ENCODE measurements around the gene C1R.

Gene C1R

DNA sequence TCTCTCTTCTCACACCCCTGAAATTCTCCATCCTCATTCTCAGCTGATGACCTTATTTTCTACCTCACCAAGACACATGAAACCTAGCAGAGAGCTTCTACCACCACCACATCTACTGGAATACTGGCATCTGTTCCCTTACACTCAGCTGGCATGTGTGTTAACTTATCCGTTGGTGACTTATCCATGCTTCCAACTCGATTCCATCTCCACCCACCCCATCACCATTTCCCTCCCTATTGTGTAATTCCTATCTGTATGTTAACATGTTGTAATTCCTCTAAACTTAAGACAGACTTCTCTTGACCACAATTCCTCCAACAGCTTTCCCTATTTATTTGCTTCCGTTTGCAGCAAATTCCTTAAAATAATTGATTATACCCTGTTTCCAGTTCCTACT, 16.3 kb downstream of the C1R start:
- no peak for TF ChIP-seq EZH2 (optimal IDR thresholded peaks at IDR 0.05; ENCODE audit: low read depth, low read length)
- TF ChIP-seq, protein P1, sequence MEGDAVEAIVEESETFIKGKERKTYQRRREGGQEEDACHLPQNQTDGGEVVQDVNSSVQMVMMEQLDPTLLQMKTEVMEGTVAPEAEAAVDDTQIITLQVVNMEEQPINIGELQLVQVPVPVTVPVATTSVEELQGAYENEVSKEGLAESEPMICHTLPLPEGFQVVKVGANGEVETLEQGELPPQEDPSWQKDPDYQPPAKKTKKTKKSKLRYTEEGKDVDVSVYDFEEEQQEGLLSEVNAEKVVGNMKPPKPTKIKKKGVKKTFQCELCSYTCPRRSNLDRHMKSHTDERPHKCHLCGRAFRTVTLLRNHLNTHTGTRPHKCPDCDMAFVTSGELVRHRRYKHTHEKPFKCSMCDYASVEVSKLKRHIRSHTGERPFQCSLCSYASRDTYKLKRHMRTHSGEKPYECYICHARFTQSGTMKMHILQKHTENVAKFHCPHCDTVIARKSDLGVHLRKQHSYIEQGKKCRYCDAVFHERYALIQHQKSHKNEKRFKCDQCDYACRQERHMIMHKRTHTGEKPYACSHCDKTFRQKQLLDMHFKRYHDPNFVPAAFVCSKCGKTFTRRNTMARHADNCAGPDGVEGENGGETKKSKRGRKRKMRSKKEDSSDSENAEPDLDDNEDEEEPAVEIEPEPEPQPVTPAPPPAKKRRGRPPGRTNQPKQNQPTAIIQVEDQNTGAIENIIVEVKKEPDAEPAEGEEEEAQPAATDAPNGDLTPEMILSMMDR (IDR thresholded peaks at IDR 0.05; ENCODE audit: low read length), result no peak
- TF ChIP-seq EZH2phosphoT487 (IDR thresholded peaks at IDR 0.05; ENCODE audit: low read length), result no peak

DNA sequence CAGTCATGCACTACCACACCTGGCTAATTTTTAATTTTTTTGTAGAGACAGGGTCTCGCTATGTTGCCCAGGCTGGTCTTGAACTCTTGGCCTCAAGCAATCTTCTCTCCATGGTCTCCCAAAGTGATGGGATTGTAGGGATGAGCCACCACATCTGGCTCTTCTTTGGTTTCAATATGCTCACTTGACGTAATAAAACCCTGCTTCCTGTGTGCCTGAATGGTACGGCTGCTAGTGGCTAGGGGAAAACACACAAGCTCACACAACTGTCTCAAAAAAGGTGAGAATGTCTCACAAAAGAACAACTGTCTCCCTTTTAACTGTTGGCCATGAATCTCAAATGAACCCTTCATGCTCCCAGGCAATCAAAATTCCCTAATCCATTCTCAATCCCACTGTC, 16.7 kb downstream of the C1R start:
- H3K4me2 ChIP-seq (ENCODE audit: low read depth, low read length), result no peak overlapping the region
- no peaks in the 10 kb centered on the region for H4K20me1 ChIP-seq (ENCODE audit: insufficient read depth, low read length)
- H2AFZ ChIP-seq (ENCODE audit: low read length), result no peak overlapping the region
- H3K4me1 ChIP-seq (ENCODE audit: low read length), result no peaks in the 10 kb centered on the region
- no peaks in the 10 kb centered on the region for H3F3A ChIP-seq (ENCODE audit: insufficient read depth, low read length)
- H3K79me2 ChIP-seq (ENCODE audit: low read length), result no peaks in the 10 kb centered on the region
- TF ChIP-seq, protein P1 (IDR thresholded peaks at IDR 0.05; ENCODE audit: low read length), result no peak
- TF ChIP-seq EZH2phosphoT487 (IDR thresholded peaks at IDR 0.05; ENCODE audit: low read length) (no peak), EZH2 (optimal IDR thresholded peaks at IDR 0.05; ENCODE audit: low read depth, low read length) (no peak)
- no peak for DNase-seq
- H3K27ac ChIP-seq (ENCODE audit: low read length), result no peak overlapping the region
- H3K4me3 ChIP-seq (ENCODE audit: low read length), result no peak overlapping the region
- no peaks in the 10 kb centered on the region for H3K9me3 ChIP-seq (replicated peaks; ENCODE audit: insufficient read depth, low read length)
- no peak overlapping the region for H3K9ac ChIP-seq (ENCODE audit: low read length)
- H3K36me3 ChIP-seq (replicated peaks; ENCODE audit: insufficient read depth, low read length), result no peaks in the 10 kb centered on the region
- H3K9me2 ChIP-seq (replicated peaks; ENCODE audit: insufficient read depth, low read length), result no peaks in the 10 kb centered on the region
- H3K27me3 ChIP-seq (replicated peaks; ENCODE audit: insufficient read depth, low read length), result no peaks in the 10 kb centered on the region

More for the DNA sequence above, 16.3 kb downstream of the C1R start:
- no peaks in the 10 kb centered on the region for H3K4me1 ChIP-seq (ENCODE audit: low read length)
- H3K27me3 ChIP-seq (replicated peaks; ENCODE audit: insufficient read depth, low read length), result no peaks in the 10 kb centered on the region
- no peak overlapping the region for H3K4me2 ChIP-seq (ENCODE audit: low read depth, low read length)
- H2AFZ ChIP-seq (ENCODE audit: low read length), result no peak overlapping the region
- H3K9me2 ChIP-seq (replicated peaks; ENCODE audit: insufficient read depth, low read length), result no peaks in the 10 kb centered on the region
- no peak overlapping the region for H3K9ac ChIP-seq (ENCODE audit: low read length)
- no peaks in the 10 kb centered on the region for H3K79me2 ChIP-seq (ENCODE audit: low read length)
- no peaks in the 10 kb centered on the region for H3K9me3 ChIP-seq (replicated peaks; ENCODE audit: insufficient read depth, low read length)
- no peak overlapping the region for H3K4me3 ChIP-seq (ENCODE audit: low read length)
- H4K20me1 ChIP-seq (ENCODE audit: insufficient read depth, low read length), result no peaks in the 10 kb centered on the region
- H3K27ac ChIP-seq (ENCODE audit: low read length), result no peak overlapping the region
- DNase-seq, result no peak
- H3K36me3 ChIP-seq (replicated peaks; ENCODE audit: insufficient read depth, low read length), result no peaks in the 10 kb centered on the region
- no peaks in the 10 kb centered on the region for H3F3A ChIP-seq (ENCODE audit: insufficient read depth, low read length)

DNA sequence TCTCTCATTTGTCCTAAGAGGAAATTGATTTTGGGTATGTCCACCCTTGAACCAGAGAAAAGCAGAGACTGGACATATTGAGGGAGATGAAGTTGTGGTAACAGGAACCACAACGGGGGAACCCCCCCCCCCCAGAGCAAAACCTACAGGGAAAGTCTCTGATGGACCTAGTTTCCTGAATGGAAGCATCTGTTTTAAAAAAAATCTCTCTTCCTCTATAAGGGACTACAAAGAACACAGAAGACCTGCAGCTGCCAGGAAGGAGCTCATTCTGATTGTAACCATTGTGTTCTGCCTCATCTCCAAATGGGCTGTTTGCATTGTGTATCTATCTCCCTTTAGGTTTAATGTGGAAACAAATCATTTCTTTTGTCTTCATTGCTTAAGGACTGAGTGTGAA, 18.3 kb downstream of the C1R start:
- no peak overlapping the region for H3K27ac ChIP-seq (ENCODE audit: low read length)
- H3K4me2 ChIP-seq (ENCODE audit: low read depth, low read length), result no peak overlapping the region
- no peaks in the 10 kb centered on the region for H3K27me3 ChIP-seq (replicated peaks; ENCODE audit: insufficient read depth, low read length)
- H3K4me1 ChIP-seq (ENCODE audit: low read length), result no peaks in the 10 kb centered on the region
- no peaks in the 10 kb centered on the region for H3K36me3 ChIP-seq (replicated peaks; ENCODE audit: insufficient read depth, low read length)
- no peaks in the 10 kb centered on the region for H3K9me3 ChIP-seq (replicated peaks; ENCODE audit: insufficient read depth, low read length)
- H4K20me1 ChIP-seq (ENCODE audit: insufficient read depth, low read length), result no peaks in the 10 kb centered on the region
- DNase-seq, result no peak
- TF ChIP-seq EZH2 (optimal IDR thresholded peaks at IDR 0.05; ENCODE audit: low read depth, low read length) (no peak), EZH2phosphoT487 (IDR thresholded peaks at IDR 0.05; ENCODE audit: low read length) (no peak)
- TF ChIP-seq, protein P1 (IDR thresholded peaks at IDR 0.05; ENCODE audit: low read length), result no peak
- no peak overlapping the region for H3K9ac ChIP-seq (ENCODE audit: low read length)
- H3K4me3 ChIP-seq (ENCODE audit: low read length), result no peak overlapping the region
- H3K79me2 ChIP-seq (ENCODE audit: low read length), result no peaks in the 10 kb centered on the region
- H2AFZ ChIP-seq (ENCODE audit: low read length), result no peak overlapping the region
- no peaks in the 10 kb centered on the region for H3K9me2 ChIP-seq (replicated peaks; ENCODE audit: insufficient read depth, low read length)
- no peaks in the 10 kb centered on the region for H3F3A ChIP-seq (ENCODE audit: insufficient read depth, low read length)

All from MM.1S (cell line).